PFSK-1 (cell line): ENCODE data around the gene NUDT8.

Source experiments
- FOXP2 ChIP-seq: optimal IDR thresholded peaks from 2 replicates; pipeline ENCODE3; 2011; ENCODE audit warnings: borderline replicate concordance, control low read depth, inconsistent platforms; ENCODE audit not compliant: insufficient read depth; ENCODE audit errors: extremely low read length, extremely low read depth
- POLR2AphosphoS5 ChIP-seq: IDR thresholded peaks from 2 replicates; pipeline ENCODE4 v1.6.1; 2012; ENCODE audit warnings: low read depth, mild to moderate bottlenecking, control low read depth, low read length, moderate library complexity
- SIN3A ChIP-seq: IDR thresholded peaks from 2 replicates; pipeline ENCODE4 v1.6.1; 2012; ENCODE audit warnings: mild to moderate bottlenecking, low read length, moderate library complexity, borderline replicate concordance; ENCODE audit not compliant: insufficient read depth
- TAF1 ChIP-seq: IDR thresholded peaks from 2 replicates; pipeline ENCODE4 v1.6.1; 2012; ENCODE audit warnings: low read length, control low read depth, borderline replicate concordance; ENCODE audit not compliant: insufficient read depth
- TF ChIP-seq, protein P1 (sequence below), 2 experiments: IDR thresholded peaks; 2 replicates each; pipeline versions ENCODE4 v1.6.1 to v1.8.0; 2011 to 2012; ENCODE audit warnings: low read depth in 2 of 2, low read length in 2 of 2, control low read depth in 1 of 2, inconsistent platforms in 1 of 2, mild to moderate bottlenecking in 1 of 2, moderate library complexity in 1 of 2; ENCODE audit not compliant: insufficient read depth in 1 of 2

NUDT8 gene

GRCh38 chr11:67630943-67631331, 1.2 kb upstream of the NUDT8 start:
- TF ChIP-seq, protein P1, sequence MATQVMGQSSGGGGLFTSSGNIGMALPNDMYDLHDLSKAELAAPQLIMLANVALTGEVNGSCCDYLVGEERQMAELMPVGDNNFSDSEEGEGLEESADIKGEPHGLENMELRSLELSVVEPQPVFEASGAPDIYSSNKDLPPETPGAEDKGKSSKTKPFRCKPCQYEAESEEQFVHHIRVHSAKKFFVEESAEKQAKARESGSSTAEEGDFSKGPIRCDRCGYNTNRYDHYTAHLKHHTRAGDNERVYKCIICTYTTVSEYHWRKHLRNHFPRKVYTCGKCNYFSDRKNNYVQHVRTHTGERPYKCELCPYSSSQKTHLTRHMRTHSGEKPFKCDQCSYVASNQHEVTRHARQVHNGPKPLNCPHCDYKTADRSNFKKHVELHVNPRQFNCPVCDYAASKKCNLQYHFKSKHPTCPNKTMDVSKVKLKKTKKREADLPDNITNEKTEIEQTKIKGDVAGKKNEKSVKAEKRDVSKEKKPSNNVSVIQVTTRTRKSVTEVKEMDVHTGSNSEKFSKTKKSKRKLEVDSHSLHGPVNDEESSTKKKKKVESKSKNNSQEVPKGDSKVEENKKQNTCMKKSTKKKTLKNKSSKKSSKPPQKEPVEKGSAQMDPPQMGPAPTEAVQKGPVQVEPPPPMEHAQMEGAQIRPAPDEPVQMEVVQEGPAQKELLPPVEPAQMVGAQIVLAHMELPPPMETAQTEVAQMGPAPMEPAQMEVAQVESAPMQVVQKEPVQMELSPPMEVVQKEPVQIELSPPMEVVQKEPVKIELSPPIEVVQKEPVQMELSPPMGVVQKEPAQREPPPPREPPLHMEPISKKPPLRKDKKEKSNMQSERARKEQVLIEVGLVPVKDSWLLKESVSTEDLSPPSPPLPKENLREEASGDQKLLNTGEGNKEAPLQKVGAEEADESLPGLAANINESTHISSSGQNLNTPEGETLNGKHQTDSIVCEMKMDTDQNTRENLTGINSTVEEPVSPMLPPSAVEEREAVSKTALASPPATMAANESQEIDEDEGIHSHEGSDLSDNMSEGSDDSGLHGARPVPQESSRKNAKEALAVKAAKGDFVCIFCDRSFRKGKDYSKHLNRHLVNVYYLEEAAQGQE (IDR thresholded peaks at IDR 0.05; ENCODE audit: insufficient read depth in 1 of 2, low read depth in 2 of 2, low read length in 2 of 2), result no peak
- TF ChIP-seq FOXP2 (no peak), TAF1 (peak; percentile 25; the same call in 1 of the 2 replicates), POLR2AphosphoS5 (no peak)

DNA sequence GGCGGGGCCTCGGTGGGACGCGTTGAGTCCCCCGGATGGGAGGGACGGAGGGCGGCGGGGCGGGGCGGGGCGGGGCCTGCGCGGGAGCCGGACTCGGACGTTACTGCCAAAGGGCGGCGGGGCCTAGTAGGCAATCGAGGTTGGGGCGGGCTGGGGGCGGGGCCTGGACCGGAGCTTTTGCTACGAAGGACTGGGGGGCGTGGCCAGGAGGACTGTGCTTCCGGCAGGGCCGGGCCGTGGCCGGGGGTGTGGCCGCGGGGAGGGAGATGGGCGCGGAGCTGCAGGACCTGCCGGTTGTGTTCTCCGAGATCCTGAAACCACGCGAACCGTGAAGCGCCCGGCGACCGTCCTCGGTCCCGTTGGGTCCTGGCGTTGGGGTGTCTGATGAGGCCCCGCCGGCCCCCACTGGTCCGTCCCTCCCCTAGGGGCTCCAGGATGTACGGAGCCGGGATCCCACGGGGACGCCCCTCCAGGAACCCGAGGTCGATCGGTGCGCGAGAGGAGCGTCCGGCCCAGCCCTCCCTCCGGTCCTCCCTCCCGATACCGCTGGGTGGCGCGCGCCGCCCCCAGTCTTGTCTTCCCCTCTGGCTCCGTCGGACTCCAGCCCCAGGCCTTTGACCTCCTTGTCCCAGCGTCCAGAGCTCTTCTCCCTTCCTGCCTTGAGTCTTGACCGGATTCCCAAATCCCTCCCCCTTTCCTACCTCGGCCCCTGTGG, 648 bp upstream of the NUDT8 start:
- TF ChIP-seq, protein P1 (IDR thresholded peaks at IDR 0.05; ENCODE audit: insufficient read depth in 1 of 2, low read depth in 2 of 2, low read length in 2 of 2), result no peak
- peak; percentile 90; the same call in 1 of the 2 replicates for TF ChIP-seq SIN3A
- TF ChIP-seq FOXP2, result peak; percentile 50
- no peak; the same call in 1 of the 2 replicates for TF ChIP-seq POLR2AphosphoS5
- no peak for TF ChIP-seq TAF1

- TF ChIP-seq FOXP2, result no peak
- 0 out of 2 replicates have a peak, but pooled peaks have one; percentile 7 for TF ChIP-seq POLR2AphosphoS5
- TF ChIP-seq, protein P1 (IDR thresholded peaks at IDR 0.05; ENCODE audit: insufficient read depth in 1 of 2, low read depth in 2 of 2, low read length in 2 of 2), result no peak
Measured at GRCh38 chr11:67628710-67629385, 889 bp downstream of the NUDT8 start.

DNA sequence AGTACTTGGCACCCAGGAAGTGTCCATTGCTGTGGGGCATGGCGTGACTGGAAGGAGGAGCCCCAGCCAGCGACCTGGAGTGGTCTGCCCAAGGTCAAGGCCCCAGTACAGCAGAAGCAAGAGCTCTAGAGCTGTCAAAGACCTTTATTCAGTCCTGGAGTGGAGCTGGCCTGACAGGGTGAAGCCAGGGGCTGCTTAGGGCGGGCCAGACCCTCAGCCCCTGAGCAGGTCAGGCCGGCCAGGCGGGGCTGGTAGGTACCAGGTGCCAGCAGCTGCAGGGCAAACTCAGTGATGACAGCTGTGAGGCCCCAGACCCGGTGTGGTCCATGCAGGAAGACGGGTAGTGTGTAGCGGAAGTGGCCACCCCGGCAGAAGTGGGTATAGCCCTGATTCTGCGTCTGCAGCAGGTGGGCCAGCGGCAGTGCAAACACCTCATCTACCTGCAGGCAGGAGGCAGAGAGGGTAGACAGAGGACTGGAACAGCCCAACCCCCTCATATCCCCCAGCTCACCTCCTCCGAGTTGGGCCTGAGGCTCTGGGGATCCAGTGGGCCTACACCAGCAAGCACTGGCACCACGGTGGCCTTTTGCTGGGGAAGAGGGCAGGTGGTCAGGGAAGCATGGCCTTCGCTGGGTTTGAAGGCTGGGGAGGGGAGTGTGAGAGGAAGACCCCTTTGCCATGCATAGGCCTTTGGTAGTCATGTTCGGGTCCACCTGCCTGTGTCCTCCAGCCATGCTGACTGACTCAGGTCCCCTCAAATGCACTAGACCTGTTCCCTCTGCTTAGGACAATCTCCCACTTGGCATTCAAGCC, 1.7 kb downstream of the NUDT8 start:
- no peak for TF ChIP-seq TAF1
- no peak for TF ChIP-seq FOXP2
- no peak for TF ChIP-seq POLR2AphosphoS5
- TF ChIP-seq, protein P1 (IDR thresholded peaks at IDR 0.05; ENCODE audit: insufficient read depth in 1 of 2, low read depth in 2 of 2, low read length in 2 of 2), result no peak
- TF ChIP-seq SIN3A, result no peak
